ENCODE results near the gene SCFD2.

The SCFD2 gene

DNA sequence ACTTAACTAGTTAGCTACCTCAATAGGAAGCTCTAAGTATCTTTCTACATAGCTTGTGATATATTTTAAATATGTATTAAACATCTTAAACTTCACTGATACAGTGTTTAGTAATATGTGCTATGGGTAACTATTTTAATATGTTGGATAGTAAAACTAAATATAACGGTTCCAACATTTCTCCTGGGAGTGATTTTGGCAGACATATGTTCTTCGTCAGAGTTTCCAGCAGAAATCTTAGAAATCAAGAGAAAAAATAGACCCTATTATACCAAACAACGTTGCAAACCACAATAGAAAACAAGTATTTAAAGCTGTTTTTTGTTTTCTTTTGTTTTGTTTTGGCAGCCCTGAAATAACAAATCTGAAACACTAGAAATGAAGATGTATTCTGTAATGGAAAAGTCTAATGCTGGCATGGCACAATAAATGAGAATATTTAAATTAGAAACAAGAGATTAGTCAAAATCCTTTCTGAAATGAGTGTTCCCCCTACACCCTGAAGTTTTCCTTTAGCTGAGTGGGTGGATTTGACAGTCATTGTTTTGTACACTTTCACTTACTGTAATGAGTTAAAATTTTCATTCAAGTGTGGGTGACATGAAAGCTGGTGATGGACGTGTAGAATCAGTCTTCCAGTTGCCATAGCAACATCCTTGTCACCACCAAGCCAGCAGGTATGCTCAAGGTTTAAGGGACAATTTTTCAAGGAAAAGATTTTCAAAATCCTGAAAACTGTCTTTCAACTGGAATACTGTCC lies 233.5 kb downstream of the SCFD2 start:
- no peak for DNase-seq

DNA sequence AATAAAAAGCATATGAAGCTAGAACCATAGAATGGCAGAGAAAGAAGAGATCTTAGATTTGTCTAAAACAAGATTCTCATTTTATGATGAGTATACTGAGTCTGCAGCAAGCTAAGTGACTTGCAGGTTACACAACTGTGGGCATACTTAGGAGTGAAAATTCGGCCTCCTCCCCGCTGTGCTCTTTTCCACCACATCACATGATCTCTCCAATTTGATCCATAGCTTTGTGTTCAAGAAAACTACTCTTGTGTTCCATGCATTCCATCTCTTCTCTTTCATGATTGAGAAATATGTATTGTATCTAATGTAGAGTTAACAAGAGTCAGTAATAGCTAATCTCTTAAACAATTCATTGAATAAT lies 234.3 kb downstream of the SCFD2 start:
- no peak for DNase-seq

DNA sequence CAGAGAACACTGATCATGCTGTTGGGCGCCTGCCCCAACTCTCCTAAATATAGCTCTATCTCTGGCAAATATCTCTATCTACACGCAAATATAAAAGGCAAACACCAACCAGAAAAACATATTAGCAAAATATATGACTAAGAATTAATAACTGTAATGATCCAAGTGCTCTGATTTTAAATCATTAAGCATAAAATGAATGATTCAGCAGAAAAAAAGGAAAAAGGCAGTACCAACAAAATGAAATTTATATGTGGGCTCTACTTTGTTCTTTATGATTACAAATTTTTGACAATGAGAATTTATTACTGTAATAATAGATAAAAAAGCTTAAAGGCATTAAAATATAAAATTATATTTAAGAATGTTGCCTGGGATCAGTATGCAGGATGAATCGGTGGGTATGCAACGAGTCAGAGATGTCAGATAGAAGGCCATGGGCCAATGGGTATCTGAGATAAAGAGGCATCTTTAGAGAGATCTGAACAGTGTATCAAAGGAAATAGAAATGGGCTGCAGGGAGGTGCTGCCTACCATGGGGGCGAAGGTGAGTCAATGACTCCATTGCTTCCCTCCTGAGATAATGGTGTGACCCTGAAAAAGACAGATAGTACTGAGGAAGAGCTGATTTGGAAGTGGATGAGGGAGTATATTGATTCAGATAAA lies 234.8 kb downstream of the SCFD2 start:
- no peak for DNase-seq

DNA sequence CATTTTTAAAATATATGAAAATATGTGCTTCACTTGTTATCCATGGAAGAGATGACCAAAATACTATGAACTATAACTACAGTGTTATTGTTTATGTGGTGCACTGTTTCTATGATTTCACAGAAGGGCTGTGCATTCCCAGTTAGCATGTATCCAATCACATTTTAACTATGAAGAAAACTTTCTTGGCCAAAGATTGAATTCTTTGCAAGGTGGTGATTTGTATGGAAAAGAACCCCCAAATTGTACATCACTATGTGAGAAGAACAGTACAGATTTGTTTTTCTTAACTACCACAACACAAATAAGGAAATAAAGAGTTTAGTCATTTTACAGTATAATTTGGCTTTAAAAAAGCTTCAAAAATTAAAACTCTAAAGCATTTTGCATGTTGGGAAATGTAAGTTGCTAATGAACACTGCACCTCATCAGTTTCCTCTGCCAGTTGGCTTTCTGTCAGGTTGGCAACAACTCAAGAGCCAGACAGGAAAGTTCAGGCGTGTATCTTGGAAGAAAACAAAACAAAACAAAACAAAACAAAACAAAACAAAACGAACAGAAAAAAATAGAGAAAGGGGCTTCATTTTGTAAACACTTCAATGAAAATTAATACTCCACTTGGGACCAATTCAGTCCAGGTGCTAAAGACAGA lies 237.0 kb downstream of the SCFD2 start:
- DNase-seq: no peak

DNA sequence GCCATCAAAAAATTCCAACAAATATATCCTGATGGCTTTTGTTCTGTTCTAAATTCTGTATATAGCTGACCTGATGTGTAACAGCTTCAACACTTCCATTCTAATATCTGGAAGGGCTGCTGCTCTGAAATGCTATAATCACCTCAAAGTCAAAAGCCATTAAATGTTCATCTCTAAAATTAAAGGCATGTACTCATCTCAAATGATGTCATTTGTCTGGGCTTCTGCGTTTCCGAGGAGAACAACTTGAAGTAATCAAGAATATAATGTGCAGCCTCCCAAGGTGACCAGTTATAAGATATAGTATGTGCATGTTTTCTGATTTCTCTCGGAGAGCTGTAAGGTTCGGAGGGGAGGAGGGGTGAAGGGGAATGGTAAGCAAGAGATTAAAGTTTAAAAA lies 237.6 kb downstream of the SCFD2 start:
- no peak for DNase-seq

DNA sequence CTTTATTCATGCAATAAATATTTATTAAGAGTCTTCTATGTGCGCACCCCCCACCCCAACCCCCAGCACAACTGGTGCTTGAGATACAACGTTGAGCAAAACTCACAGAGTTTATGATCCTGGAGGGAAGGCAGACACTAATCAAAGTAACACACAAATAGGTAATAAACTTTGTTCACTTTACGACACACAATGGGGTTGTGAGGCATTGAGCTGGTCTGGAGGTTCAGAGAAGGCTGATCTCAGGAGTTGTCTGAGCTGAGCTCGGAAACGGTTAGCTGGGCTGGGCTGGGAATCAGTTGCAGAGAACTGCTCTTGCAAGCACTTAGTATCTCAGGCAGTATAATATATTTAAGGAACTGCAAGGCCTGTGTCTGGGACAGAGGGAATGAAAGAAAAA lies 238.5 kb downstream of the SCFD2 start:
- DNase-seq: no peak

DNA sequence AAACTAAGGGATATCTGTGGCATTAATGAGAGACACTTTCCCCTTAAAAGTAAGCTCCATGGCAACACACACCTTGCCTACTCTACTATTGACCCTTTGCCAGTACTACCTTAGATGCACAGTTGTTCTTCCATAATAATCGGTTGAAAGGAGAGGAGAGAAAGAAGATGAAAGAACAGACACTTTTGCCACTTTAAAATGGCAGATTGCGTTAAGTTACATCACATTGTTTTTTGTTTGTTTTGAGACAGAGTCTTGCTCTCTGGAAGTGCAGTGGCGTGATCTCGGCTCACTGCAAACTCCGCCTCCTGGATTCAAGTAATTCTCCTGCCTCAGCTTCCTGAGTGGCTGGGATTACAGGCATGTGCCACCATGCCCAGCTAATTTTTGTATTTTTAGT lies 239.8 kb downstream of the SCFD2 start:
- DNase-seq: no peak

DNA sequence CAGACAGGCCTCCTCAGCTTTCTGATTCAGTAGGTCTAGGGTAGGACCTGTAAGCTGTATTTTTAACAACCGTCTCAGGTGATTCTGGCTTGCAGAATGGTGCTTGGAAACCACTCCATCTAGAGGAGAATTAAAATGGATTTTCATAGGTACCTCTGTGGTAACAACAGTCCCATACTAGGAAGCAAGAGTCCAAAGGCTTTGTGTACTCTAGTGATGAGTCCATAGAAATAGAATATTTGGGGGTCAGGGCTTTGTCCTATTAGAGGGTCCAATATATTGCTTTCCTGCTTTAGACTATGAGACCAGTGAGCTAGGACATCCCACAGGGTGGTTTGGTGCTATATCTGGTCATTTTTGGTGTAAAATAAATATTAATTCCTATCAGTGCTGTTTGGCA lies 242.0 kb downstream of the SCFD2 start:
- DNase-seq: no peak

DNA sequence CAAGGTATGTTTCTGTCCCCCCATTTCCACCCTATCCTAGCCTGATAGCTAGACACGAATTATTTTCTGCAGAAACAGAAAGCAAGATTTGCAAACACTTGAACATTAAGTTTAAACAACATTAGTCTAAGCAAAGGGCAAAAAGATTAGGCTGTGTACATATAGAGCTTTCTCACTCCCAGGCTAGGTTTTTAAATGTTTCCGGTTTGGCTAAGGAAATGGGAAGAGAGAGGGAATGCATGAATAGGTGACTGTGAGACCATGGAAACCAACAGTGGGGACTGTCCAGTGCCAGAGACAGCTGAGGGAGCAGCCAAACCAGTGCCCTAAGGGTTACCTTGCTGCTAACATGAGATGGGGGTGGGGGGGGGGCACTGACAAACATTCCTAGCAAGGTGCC lies 242.7 kb downstream of the SCFD2 start:
- no peak for DNase-seq

DNA sequence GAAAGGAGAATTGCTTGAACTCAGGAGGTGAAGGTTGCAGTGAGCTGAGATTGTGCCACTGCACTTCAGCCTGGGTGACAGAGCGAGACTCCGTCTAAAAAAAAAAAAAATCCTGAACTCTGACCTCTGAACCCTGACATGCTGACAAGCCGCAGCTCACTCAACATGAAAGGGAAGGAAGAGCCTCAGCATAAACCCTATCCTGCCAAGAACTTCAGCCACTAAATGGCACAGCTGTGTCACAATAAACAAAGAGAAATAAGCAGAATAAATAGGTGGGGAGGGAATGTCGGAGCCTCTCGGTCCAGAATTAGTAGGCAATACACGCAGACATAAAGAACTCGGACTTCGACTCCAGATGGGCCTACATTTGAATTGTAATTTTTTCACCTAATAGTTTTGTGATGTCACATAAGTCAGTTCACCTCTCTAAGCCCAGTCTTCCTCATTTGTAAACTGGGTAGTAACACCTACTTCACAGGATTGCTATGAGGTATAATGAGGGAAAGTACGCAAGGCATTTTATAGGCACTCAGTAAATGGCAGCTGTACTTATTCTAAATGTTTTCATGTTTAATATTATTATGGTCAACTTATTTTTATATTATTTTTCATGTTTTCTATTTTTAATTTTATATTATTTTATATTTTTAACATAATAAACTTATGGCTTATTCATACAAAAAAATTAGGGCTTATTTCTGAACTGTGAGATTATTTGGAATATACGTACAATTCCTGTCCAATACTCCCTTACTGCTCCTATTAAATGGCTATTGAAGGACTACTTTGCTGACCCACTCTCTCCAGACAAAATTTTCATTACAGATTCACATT lies 243.4 kb downstream of the SCFD2 start:
- DNase-seq: no peak

DNA sequence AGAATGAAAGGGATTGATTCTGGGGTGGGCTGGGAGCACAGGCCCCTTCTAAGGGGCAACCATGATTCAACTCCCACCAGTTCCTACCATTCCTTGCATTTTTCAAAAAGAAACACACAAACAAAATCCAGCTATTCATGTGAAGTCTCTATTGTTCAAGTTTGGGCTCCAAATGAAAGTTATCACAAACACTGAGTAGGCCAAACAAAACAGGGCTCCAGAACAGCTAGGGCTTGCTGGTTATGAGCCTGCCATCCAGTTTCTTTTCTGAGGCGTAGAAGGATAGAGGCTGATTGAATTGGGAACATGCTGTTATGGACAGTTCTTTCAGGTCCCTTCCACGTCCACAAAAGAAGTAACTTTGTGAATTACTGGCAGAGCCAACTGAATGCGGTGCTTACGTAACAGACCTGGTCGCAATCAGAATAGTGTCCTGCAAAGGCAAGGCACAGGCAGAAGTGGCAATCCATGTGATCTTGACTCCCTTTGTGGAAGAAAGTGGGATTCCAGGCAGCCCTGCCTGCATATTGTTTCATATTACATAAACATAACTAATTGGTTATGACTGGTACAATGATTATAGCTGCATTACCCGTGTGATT lies 244.5 kb downstream of the SCFD2 start:
- DNase-seq: no peak

DNA sequence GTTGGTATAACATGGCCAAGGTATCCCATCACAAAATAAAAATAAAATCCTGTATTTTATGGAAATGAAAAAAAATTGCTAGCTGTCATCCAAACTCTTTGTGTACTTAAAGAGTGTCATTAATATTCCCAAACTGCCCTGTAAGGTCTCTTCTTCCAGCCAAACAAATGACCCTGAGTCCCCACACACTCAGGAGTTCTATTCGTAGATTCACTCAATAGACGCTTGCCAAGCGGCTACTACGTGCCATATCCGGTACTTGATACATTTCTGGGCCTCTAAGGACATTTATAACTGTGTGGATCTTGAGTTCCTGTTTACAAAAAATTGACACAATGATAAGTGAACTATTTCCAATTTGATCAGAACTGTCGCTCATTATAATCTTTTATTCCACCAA lies 245.1 kb downstream of the SCFD2 start:
- DNase-seq: no peak

DNA sequence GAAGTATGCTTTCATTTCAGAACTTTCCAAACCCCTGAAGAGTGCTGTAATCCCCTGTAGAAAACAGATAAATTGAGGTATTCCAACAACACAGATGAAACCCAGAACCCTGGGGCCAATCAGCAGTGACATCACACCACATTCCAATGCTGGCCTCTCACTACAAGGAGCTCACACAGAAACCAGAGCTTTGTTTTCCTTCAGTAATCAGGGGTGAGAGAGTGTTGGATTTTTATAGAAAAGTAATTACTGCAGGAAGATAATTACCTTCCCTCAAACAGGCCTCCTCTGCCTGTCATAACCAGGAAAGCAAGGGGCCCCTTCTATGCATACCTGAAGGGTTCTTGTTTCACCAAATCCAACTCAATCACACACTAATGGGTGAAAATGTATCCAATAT lies 246.2 kb downstream of the SCFD2 start:
- no peak for DNase-seq

DNA sequence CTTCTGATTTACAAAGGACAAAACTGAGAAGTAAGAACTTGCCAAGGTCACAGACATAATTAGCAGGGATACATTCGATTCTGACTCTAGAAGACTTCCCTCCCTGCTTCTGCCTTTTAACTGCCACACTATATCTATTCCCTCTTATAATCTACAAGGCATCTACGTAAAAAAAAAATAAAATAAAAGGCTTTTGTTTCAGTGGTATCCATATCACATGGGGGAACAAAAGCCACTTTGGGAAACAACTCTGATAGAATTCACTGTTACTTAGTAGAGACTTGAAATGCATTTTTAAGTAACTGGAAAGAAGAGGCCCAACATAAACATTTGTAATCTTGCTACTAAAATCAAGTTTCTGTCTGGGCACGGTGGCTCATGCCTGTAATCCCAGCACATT lies 247.2 kb downstream of the SCFD2 start:
- no peak for DNase-seq

DNA sequence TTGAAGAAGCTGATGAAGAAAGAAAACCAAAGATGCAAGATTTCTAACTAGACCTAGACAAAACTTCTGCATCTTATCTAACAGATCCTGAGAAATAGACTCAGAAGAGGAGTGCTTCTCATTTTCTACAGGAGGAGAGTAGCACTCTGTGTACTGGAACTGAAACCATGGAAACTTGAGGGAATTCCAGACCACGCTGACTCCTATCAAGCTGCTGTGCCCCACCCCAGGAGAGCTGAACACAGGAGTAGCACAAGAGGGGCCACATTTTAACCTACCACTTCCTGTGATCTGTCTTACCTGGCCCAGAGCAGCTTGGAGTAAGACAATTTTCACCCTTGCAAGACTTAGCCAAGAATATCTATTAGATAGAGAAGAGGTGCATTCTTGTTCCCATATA lies 248.9 kb downstream of the SCFD2 start:
- no peak for DNase-seq

DNA sequence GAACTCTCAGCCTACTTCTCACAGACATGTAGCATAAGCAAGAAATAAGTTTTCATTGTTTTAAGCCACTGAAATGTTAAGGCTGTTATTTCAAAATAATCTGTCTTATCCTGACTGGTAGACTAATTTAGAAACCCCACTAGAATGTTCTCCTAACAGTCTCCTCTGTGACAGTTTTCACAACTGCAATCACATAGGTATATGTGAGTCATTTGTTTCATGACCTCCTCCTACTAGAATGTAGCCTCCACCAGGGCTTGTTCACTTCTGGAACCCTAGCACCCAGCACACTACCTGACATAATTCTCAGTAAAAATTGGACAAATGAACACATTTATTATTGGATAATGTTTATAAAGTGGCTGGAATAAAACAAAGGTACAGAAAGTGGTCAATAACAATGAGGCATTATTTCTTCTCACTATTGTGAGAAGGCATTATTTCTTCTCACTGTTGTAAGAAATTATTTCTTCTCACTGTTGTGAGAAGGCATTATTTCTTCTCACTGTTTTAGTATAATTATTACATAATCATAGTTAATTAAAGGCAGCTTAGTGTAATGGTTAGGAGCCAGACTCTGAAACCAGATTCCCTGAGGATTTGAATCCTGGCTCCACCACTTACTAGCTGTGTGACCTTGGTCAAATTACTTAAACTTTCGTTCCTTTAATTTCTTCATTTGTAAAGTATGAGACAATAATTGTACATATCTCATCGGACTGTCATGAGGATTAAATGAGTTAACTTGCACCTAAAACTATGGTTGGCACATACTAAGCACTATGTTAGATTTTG lies 252.2 kb downstream of the SCFD2 start:
- DNase-seq: no peak

DNA sequence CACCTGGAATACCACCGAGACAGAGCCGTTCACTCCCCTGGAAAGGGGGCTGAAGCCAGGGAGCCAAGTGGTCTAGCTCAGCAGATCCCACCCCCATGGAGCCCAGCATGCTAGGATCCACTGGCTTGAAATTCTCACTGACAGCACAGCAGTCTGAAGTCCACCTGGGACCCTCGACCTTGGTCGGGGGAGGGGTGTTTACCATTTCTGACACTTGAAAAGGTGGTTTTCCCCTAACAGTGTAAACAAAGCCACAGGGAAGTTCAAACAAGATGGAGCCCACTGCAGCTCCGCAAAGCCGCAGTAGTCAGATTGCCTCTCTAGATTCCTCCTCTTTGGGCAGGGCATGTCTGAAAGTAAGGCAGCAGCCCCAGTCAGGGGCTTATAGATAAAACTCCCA lies 260.5 kb downstream of the SCFD2 start:
- no peak for DNase-seq

DNA sequence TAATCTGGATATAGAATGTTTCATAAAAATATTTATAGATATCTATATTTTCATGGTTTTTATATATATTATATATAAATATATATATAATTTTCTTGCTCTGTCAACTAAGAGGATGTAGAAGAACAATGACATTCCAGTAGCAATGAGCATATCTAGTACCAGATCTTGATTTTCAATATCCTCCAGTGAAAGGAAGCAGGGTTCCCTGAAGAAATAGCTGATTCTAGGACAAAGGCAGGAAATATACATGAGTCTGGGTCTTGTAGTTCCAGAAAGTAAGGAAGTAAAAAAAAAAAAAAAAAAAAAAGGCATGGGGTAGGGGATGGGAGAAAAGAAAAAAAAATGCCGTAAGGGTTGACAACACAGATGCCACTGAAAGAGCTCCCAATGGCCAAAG lies 262.4 kb downstream of the SCFD2 start:
- no peak for DNase-seq

DNA sequence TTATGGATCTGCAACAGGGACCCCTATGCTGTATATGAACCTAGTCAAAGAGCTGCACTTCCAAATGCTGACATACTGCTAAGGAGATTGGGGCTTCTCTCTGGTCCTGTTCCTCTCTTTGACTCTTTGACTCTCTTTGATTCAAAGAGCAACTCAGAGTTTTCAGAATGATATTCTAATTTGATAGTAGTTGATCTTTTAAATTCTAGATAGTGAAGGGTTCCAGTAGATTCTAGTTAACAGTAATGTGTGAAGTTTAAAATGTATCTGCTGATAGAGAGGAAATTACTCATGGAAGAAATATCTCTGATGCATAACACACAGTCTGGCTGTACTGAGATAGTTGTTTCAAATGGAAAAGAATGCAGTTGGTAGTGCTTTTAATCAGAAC lies 264.7 kb downstream of the SCFD2 start:
- DNase-seq: no peak

DNA sequence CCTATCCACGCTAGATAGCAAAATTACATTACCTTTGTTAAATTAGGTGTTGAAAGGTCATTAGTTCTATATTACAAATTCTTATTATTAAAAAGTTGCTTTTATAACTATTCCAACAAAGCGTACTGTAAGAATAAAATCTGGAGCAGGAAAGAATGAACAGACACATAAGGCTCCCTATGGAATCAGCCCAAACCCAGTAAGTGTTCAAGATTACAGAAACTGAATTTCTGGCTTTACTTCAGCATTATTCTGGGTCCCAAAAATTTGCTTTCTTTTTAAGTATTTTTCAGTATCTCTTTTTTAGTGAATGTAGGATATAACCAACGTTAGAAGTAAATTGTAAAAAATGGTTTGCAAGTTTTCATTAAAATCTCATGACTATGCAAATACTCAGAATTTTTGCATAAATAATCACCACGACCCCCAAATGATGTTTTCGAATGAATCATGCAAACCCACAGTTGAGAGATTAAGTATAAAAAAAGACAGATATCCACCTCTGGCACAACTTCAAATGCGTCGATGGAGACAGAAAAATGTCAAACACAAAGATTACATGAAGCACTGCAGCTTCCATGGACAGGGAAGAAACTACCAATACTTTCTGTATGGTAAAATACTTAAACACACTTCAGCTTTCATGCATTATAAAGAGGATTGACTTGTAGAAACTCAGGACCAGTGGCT lies 265.2 kb downstream of the SCFD2 start:
- no peak for DNase-seq

DNA sequence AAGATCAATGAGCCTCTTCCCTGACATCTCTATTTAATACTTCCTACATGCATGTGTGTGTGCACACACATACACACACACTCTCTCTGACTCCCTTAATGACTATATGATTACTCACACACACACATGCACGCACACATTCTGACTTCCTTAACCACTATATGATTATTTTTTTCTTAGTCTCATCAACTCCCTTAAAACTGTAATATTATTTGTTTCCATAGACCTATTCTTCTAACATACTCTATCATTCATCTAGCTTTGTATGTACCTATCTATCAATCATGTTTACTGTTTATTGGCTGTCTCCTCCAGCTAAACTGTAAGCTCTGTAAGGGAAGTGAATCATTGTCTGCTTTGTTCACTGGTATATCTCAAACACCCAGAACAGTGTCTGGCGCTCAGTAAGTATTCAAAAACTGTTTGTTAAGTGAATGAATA lies 267.2 kb downstream of the SCFD2 start:
- no peak for DNase-seq

DNA sequence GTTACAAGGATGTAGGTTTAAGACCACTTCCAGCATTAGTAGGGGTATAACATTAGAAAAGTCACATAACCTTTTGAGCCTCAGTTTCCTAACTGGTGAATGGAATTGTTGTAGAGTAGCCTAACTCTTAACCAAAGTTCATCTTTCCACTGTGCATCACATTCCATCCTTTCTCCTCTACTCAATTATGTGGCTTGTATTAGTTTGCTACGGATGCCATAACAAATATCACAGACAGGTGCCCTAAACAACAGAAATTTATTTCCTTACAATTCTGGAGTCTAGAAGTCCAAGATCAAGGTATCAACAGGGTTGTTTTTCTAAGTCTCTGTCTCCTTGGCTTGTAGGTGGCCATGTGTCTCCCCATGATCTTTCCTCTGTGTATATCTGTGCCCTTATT lies 271.8 kb downstream of the SCFD2 start:
- DNase-seq: no peak

All from cerebellar nuclear complex (tissue), 1 donor.